SK-N-SH treated with all-trans-retinoic acid at 6 μM for 48 hours (cell line): ENCODE measurements around the gene PAM16.

Source experiments
- ARNTL ChIP-seq: fragments of 450-650 bp; formaldehyde crosslinking; IDR thresholded peaks from 2 replicates; pipeline ENCODE4 v1.5.0; 2020; ENCODE audit warnings: low read depth, mild to moderate bottlenecking, moderate library complexity, borderline replicate concordance
- ISL1 ChIP-seq: fragments of 250-450 bp; sonication (Bioruptor Pico); IDR thresholded peaks from 2 replicates; pipeline ENCODE4 v2.1.2; 2022; ENCODE audit warnings: mild to moderate bottlenecking, moderate library complexity
- TF ChIP-seq, protein P1 (sequence below): fragments of 250-450 bp; sonication (Bioruptor Pico); IDR thresholded peaks from 2 replicates; pipeline ENCODE4 v1.8.0; 2020; ENCODE audit warnings: mild to moderate bottlenecking, moderate library complexity, borderline replicate concordance

DNA sequence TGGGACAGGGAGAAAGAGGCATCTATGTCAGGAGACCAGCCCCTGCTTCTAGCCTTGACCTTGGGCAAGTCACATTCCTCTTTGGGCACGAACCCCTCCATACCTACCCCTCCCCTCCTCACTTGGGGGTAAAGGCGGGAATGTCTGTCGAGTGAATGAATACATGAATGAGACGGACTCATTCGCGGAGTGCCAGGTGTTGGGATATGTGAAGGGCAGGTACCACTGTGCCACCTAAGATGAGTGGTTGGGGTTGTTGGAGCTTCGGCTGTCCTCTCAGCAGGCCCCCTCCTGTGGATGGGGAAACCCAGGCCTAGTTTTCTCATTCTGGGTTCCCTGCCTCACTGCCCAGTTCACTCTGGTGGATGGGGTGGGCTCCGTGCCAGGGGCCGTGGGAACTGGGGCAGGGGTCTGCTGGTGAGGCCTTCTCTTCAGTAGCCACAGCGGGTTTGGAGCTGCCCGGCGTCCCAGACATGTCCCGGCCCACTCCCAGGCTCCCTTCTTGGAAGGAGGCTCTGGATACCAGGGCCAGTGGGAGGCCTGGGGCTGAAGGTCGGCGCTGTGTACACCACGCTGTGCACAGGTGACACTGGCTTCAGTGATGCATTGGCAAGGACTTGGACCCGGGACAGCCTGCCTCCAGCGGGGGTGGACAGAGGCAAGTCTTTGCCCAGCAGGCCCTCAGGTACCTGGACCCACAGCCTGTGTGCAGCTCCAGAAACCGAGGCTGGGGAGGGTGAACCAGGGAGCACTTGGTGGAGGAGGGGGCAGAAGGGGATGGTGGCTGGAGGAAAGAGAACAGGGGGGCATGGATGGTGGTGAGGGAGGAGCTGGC, 29.6 kb downstream of the PAM16 start:
- no peak for TF ChIP-seq ARNTL
- TF ChIP-seq ISL1 (CRISPR knock-in tag), result no peak
- TF ChIP-seq, protein P1, sequence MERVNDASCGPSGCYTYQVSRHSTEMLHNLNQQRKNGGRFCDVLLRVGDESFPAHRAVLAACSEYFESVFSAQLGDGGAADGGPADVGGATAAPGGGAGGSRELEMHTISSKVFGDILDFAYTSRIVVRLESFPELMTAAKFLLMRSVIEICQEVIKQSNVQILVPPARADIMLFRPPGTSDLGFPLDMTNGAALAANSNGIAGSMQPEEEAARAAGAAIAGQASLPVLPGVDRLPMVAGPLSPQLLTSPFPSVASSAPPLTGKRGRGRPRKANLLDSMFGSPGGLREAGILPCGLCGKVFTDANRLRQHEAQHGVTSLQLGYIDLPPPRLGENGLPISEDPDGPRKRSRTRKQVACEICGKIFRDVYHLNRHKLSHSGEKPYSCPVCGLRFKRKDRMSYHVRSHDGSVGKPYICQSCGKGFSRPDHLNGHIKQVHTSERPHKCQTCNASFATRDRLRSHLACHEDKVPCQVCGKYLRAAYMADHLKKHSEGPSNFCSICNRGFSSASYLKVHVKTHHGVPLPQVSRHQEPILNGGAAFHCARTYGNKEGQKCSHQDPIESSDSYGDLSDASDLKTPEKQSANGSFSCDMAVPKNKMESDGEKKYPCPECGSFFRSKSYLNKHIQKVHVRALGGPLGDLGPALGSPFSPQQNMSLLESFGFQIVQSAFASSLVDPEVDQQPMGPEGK, result no peak
